Kidney (tissue), 14 donors: ENCODE data around the gene TTI1. TPM values are rescaled to one million over a fixed set of nuclear protein-coding genes. Genes with fewer than 3 reads are reported as not detected.

Experiments used
- DNase-seq, 5 donors: peaks; one replicate each; pipeline ENCODE4 v3.0.0-alpha.2; 2013 to 2020
- FAIRE-seq: peaks from 2 replicates; lab custom pipeline; 2012; peaks lifted over from hg19 to GRCh38; lab: Jason Lieb, UNC
- H3K27ac ChIP-seq, 2 donors: one replicate each; pipeline ENCODE4 v1.7.0; 2013; ENCODE audit warnings: low read depth in 2 of 2, low read length in 2 of 2, inconsistent platforms in 1 of 2
- H3K27me3 ChIP-seq: one replicate; pipeline ENCODE4 v1.7.1; 2013; ENCODE audit warnings: low read length, inconsistent platforms; ENCODE audit not compliant: control insufficient read depth, insufficient read depth
- H3K36me3 ChIP-seq, 3 donors: one replicate each; pipeline versions ENCODE4 v1.7.0 to v1.7.1; 2013; ENCODE audit warnings: low read length in 3 of 3, control low read depth in 1 of 3, inconsistent platforms in 1 of 3; ENCODE audit not compliant: insufficient read depth in 3 of 3, control insufficient read depth in 2 of 3
- H3K4me1 ChIP-seq, 3 donors: one replicate each; pipeline versions ENCODE4 v1.7.0 to v1.7.1; 2013; ENCODE audit warnings: low read length in 3 of 3, inconsistent platforms in 1 of 3, low read depth in 1 of 3; ENCODE audit not compliant: control insufficient read depth in 2 of 3, insufficient read depth in 2 of 3
- H3K4me3 ChIP-seq, 3 donors: one replicate each; pipeline versions ENCODE4 v1.7.0 to v1.8.1; 2013; ENCODE audit warnings: low read length in 3 of 3, control low read depth in 1 of 3, inconsistent platforms in 1 of 3
- H3K9ac ChIP-seq, 3 donors: one replicate each; pipeline versions ENCODE4 v1.7.0 to v1.7.1; 2013; ENCODE audit warnings: low read length in 3 of 3, control low read depth in 1 of 3, inconsistent platforms in 1 of 3
- H3K9me3 ChIP-seq, 3 donors: one replicate each; pipeline versions ENCODE4 v1.7.0 to v1.7.1; 2013; ENCODE audit warnings: low read length in 3 of 3, control low read depth in 1 of 3, inconsistent platforms in 1 of 3; ENCODE audit not compliant: control insufficient read depth in 2 of 3, insufficient read depth in 1 of 3
- intact Hi-C: fragments of 100-400 bp; cut with DNase I; formaldehyde crosslinking; loops from one replicate; pipeline ENCODE4 v1.11.1; 2022
- polyA plus RNA-seq: library from polyadenylated mRNA; stranded (reverse); fragments of 350-450 nt; fragmentation: Illumina TruSeq; extraction: RNeasy Lipid Tissue Mini Kit (QIAGEN cat#74804); gene quantifications from one replicate; pipeline ENCODE4 v1.2.3, GENCODE V29; 2014; ENCODE audit warnings: low read depth, low replicate concordance; ENCODE audit not compliant: insufficient read depth
- total RNA-seq: library from RNA; stranded (reverse); fragmentation: NEBNext Ultra II Directional; extraction: Animal tissue kit (Norgen Biotek cat#: 25700); gene quantifications from one replicate; pipeline ENCODE4 v1.2.1, GENCODE V29; 2021
- TF ChIP-seq, protein P1 (sequence below): IDR thresholded peaks from 3 replicates; pipeline ENCODE4 v1.5.1; 2012; ENCODE audit warnings: mild to moderate bottlenecking, moderate library complexity, borderline replicate concordance; ENCODE audit not compliant: insufficient read depth; ENCODE audit errors: extremely low read depth
- donor health status: control.
- donor health status: control.
- donor health status: control.
- donor health status: control.
- donor health status: control.
- donor health status: DM: yes; HTN: yes; CAD: no.
- donor health status: Normal renal cell carcinoma (clear cell type).

TTI1 gene
- total and polyA plus RNA-seq, 2 donors from 2014 or later: 8.6 to 19.5 TPM

DNA sequence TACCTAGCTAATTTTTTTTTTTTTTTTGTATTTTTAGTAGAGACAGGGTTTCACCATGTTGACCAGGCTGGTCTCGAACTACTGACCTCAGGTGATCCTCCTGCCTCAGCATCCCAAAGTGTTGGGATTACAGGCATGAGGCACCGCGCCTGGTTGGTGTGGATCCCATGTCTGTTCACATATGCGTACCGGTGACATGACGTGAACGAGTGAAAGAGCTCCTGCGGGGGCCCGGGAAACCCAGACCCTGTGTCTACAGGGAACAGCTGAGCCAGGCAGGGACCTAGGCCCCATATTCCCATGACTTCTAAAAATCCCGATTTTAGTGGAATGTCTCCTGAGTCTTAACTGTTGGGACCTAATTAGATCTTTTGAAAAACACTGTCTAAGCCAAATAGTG lies 97.2 kb downstream of the TTI1 start:
- no peak overlapping the region for H3K4me3 ChIP-seq
- TF ChIP-seq, protein P1, sequence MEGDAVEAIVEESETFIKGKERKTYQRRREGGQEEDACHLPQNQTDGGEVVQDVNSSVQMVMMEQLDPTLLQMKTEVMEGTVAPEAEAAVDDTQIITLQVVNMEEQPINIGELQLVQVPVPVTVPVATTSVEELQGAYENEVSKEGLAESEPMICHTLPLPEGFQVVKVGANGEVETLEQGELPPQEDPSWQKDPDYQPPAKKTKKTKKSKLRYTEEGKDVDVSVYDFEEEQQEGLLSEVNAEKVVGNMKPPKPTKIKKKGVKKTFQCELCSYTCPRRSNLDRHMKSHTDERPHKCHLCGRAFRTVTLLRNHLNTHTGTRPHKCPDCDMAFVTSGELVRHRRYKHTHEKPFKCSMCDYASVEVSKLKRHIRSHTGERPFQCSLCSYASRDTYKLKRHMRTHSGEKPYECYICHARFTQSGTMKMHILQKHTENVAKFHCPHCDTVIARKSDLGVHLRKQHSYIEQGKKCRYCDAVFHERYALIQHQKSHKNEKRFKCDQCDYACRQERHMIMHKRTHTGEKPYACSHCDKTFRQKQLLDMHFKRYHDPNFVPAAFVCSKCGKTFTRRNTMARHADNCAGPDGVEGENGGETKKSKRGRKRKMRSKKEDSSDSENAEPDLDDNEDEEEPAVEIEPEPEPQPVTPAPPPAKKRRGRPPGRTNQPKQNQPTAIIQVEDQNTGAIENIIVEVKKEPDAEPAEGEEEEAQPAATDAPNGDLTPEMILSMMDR: no peak
- no peak overlapping the region for H3K9ac ChIP-seq
- no peak overlapping the region for H3K27ac ChIP-seq
- no peaks in the 10 kb centered on the region for H3K36me3 ChIP-seq
- intact Hi-C loops: no loop called here
- no peaks in the 10 kb centered on the region for H3K9me3 ChIP-seq
- no peaks in the 10 kb centered on the region for H3K4me1 ChIP-seq
- FAIRE-seq (no peak), DNase-seq (no peak)
- H3K27me3 ChIP-seq: no peaks in the 10 kb centered on the region

DNA sequence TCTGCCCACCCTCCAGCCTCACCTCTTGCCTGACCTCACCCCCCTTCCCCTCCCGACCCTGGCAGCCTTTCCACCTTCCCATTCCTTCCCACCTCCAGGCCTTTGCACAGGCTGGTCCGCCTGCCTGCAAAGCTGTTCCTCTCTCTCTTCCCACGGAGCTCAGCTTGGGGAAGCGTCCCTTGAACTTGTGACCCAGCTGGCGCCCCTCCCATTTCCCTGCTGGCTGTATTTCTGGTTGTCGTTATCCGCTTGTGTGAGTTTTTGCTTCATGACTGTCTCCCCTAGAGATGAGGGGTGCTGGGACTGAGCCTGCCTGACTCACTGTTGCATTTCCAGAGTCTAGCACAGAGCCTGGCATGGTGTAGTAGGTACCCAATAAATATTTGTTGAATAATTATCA lies 97.8 kb downstream of the TTI1 start:
- TF ChIP-seq, protein P1: no peak
- Histone ChIP-seq H3K27ac (no peak overlapping the region), H3K4me3 (no peak overlapping the region), H3K4me1 (no peaks in the 10 kb centered on the region), H3K9ac (no peak overlapping the region), H3K36me3 (no peaks in the 10 kb centered on the region), H3K27me3 (no peaks in the 10 kb centered on the region), H3K9me3 (no peaks in the 10 kb centered on the region)
- FAIRE-seq: no peak
- intact Hi-C loops: no loop called here
- no peak for DNase-seq

DNA sequence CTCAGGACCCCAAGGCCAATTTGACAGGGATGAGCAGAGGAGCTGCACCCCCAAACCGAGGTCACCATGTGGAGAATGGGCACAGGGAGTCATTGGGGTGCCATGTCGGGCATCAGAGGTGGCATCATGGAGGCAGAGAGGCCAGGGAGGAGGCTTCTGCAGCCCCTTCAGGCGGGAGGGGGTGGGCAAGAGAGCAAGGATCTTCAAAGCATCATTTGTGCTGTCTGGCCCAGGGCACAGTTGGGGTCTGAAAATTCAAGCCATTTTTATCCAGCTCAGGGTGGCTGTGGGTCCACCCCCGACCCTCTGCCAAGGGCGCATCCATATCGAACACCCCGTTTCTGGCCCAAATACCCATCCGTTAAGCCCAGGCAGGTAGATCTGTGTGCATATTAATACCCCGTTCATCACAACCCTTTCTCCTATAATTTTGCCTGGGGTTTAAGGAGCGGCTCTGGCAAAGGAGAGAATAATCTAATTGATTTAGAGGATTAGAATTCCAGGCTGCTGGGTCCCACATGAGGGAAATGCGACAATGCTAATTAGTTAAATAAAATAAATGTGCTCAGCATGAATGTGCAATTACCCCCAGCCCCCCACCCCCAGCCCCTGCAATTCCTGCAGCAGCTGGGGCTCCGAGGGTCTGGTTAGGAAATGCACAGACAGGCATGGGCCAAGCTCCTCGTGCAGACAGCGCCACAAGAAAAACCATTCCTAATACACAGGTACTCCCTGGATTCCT lies 98.5 kb downstream of the TTI1 start:
- H3K27me3 ChIP-seq: no peaks in the 10 kb centered on the region
- H3K4me1 ChIP-seq: no peaks in the 10 kb centered on the region
- H3K27ac ChIP-seq: no peak overlapping the region
- no peak overlapping the region for H3K4me3 ChIP-seq
- no peaks in the 10 kb centered on the region for H3K36me3 ChIP-seq
- FAIRE-seq (no peak), DNase-seq (no peak)
- intact Hi-C loops: no loop called here
- no peaks in the 10 kb centered on the region for H3K9me3 ChIP-seq
- H3K9ac ChIP-seq: no peak overlapping the region
- TF ChIP-seq, protein P1: no peak
